Measurements from ENCODE around the gene TIMM17A.
A peak's percentile ranks its signal among the peaks of the same experiment; 100 is the strongest.
"Not testable (repeated sequence)": the region's sequence is repeated elsewhere in the genome, so short reads cannot be mapped to it uniquely, and the experiment has no call there.

TIMM17A gene

DNA sequence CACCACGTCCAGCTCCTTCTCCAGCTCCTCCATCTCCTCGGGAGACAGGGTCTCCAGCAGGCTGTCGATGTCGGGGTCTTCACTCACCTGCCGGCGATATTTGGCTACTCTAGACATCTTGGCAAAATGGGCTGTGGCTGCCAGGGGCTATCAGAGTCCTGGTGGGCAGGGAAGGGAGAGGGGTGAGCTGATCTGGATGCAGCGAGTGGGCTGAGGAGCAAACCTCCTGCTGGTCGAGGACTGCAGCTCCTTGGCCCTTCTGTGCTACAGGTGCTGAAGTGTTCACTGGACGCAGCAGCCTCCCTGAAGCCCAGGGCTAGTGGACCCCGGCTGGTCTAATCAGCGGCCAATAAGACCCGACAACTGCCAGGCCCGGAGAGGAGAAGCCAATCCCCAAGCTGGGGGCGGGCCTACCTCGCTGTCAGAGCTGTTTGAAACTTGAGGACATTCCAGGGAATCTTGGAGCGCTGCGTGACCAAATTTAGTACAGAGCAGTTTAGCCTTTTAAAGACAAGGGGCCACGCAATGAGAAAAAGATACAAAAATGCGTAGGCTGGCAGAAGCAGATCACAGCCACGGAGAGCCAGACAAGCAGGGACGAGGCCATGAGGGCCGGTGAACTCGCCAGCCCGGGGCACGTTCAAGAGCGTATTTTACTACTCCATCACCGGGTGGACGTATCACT lies 8.9 kb upstream of the TIMM17A start, which contains the start of gene LMOD1:
LMOD1 (minus strand) TSS at position 325 of the 685 bp plus-strand sequence; CDS start at position 117, 208 bp downstream.
- FAIRE-seq (no peak), DNase-seq (ENCODE audit: insufficient read length, low spot score) (no peak)
- TF ChIP-seq SPI1 (IDR thresholded peaks at IDR 0.05; ENCODE audit: low read depth, low read length) = no peak
- TF ChIP-seq POLR2A (IDR thresholded peaks at IDR 0.05; ENCODE audit: low read depth, low read length) = no peak
- TF ChIP-seq PAX5 (IDR thresholded peaks at IDR 0.05; ENCODE audit: insufficient read depth, low read length, severe bottlenecking) = no peak
- TF ChIP-seq POU2F2 (IDR thresholded peaks at IDR 0.05; ENCODE audit: low read depth, low read length) = no peak
- TF ChIP-seq TAF1 (IDR thresholded peaks at IDR 0.05; ENCODE audit: low read depth, low read length) = no peak
- TF ChIP-seq POLR2AphosphoS5 (IDR thresholded peaks at IDR 0.05; ENCODE audit: low read depth, low read length) = no peak

DNA sequence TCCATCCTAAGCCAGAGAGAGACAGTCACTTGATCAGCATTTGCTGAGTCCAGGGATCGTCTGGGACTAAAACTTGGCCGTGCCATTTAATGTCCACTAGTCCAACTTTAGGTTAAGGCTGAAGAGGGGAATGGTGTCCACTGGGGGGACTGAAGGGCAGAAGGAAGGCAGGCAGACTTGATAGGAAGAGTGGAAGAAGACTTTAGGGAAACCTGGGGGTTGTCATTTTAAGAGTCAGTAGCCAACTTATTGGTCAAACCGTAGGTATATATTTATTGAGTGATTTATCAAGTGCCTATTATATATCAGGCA lies 7.7 kb upstream of the TIMM17A start:
- FAIRE-seq (no peak), DNase-seq (ENCODE audit: insufficient read length, low spot score) (no peak)
- TF ChIP-seq POLR2A (IDR thresholded peaks at IDR 0.05; ENCODE audit: low read depth, low read length) (no peak), POU2F2 (IDR thresholded peaks at IDR 0.05; ENCODE audit: low read depth, low read length) (no peak), PAX5 (IDR thresholded peaks at IDR 0.05; ENCODE audit: insufficient read depth, low read length, severe bottlenecking) (no peak), TAF1 (IDR thresholded peaks at IDR 0.05; ENCODE audit: low read depth, low read length) (no peak)

DNA sequence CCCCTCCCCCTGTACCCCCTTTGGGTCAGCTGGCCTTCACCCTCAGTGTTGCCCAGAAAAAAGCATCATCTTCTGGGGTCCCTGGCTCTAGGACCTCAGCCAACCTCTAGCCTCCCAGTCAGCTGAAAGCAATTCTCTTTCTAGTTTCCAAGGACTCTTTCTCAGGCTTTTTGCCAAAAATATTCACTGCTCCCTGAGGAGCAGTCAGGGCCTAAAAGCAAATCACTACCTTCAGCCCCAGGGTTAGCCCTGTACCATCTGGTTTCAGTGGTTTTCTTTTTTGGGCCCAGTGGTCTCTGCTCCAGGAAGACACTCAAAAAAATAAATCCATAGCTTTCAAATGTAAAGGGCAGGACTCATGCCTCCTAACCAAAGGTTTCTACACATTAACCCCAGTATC lies 5.8 kb upstream of the TIMM17A start:
- DNase-seq (ENCODE audit: insufficient read length, low spot score) = no peak
- TF ChIP-seq POU2F2 (IDR thresholded peaks at IDR 0.05; ENCODE audit: low read depth, low read length) = no peak
- no peak for TF ChIP-seq TAF1 (IDR thresholded peaks at IDR 0.05; ENCODE audit: low read depth, low read length)
- no peak for TF ChIP-seq PAX5 (IDR thresholded peaks at IDR 0.05; ENCODE audit: insufficient read depth, low read length, severe bottlenecking)
- TF ChIP-seq SPI1 (IDR thresholded peaks at IDR 0.05; ENCODE audit: low read depth, low read length) = no peak
- no peak for TF ChIP-seq POLR2AphosphoS5 (IDR thresholded peaks at IDR 0.05; ENCODE audit: low read depth, low read length)
- no peak for TF ChIP-seq POLR2A (IDR thresholded peaks at IDR 0.05; ENCODE audit: low read depth, low read length)
- FAIRE-seq = no peak

DNA sequence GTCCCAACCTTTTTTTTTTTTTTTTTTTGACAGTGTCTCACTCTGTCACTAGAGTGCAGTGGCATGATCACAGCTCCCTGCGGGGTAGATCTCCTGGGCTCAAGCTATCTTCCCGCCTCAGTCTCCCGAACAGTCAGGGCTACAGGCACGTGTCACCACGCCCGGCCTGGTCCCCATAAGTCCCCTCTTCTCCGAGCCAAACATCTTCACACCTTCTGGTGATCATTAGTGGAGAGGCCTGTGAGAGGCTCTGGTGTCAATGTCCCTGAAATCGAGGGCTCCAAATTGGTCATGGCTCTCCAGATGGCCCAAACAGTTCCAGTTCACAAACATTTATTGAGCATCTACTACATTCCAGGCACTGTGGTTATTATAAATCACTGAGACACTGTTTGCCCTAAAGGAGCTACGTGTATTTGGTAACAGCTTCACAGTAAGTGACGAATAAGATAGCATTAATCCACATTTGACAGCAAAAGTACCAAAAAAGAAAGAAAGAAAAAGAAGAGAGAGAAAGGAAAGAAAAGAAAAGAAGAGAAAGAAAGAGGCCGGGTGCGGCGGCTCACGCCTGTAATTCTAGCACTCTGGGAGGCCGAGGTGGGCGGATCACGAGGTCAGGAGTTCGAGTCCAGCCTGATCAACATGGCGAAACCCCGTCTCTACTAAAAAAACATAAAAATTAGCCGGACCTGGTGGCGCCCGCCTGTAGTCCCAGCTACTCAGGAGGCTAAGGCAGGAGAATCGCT lies 867 bp upstream of the TIMM17A start:
- DNase-seq (ENCODE audit: insufficient read length, low spot score) = no peak
- TF ChIP-seq POLR2AphosphoS5 (IDR thresholded peaks at IDR 0.05; ENCODE audit: low read depth, low read length) (no peak), SPI1 (IDR thresholded peaks at IDR 0.05; ENCODE audit: low read depth, low read length) (no peak), POLR2A (IDR thresholded peaks at IDR 0.05; ENCODE audit: low read depth, low read length) (no peak), PAX5 (IDR thresholded peaks at IDR 0.05; ENCODE audit: insufficient read depth, low read length, severe bottlenecking) (no peak), POU2F2 (IDR thresholded peaks at IDR 0.05; ENCODE audit: low read depth, low read length) (no peak), TAF1 (IDR thresholded peaks at IDR 0.05; ENCODE audit: low read depth, low read length) (no peak)
- FAIRE-seq = no peak

DNA sequence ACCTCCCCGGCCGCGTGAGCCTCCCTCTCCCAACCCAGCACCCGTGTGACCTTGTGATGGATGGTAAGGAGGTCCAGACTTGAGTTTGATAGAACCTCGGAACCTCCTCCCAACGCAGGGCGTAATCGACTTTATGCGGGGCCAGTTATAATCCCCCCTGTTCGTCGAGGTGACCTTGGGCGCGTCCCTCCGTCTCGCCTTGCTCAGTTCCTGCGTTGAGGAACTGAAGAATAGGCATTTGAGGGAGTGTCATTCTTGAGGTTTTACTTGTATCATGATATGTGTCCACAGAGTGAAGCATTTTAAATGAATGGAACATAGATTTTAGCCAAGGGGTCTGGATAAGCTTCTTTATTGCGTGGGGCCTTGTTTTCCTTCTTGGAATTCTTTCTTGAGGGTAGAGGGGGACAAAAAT lies 433 bp downstream of the TIMM17A start:
- no peak for TF ChIP-seq TAF1 (IDR thresholded peaks at IDR 0.05; ENCODE audit: low read depth, low read length)
- no peak for TF ChIP-seq PAX5 (IDR thresholded peaks at IDR 0.05; ENCODE audit: insufficient read depth, low read length, severe bottlenecking)
- peak; percentile 19; the same call in 1 of the 2 replicates for TF ChIP-seq SPI1 (IDR thresholded peaks at IDR 0.05; ENCODE audit: low read depth, low read length)
- DNase-seq (ENCODE audit: insufficient read length, low spot score) (no peak), FAIRE-seq (peak; percentile 56)

DNA sequence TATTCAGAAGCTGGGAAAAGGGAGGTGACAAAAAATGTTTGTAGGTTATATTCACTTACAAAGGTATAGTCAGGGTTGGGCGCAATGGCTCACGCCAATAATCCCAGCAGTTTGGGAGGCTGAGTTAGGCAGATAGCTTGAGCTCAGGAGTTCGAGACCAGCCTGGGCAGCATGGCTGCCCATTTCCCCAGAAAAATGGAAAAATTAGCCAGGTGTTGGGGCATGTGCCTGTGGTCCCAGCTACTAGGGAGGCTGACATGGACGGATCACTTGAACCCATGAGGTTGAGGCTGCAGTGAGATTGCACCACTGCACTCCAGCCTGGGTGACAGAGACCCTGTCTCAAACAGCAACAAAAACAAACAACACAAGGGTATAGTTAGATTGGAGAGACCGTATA lies 3.0 kb downstream of the TIMM17A start:
- no peak for FAIRE-seq
- DNase-seq (ENCODE audit: insufficient read length, low spot score) = no peak
- TF ChIP-seq SPI1 (IDR thresholded peaks at IDR 0.05; ENCODE audit: low read depth, low read length) (no peak), TAF1 (IDR thresholded peaks at IDR 0.05; ENCODE audit: low read depth, low read length) (no peak)

DNA sequence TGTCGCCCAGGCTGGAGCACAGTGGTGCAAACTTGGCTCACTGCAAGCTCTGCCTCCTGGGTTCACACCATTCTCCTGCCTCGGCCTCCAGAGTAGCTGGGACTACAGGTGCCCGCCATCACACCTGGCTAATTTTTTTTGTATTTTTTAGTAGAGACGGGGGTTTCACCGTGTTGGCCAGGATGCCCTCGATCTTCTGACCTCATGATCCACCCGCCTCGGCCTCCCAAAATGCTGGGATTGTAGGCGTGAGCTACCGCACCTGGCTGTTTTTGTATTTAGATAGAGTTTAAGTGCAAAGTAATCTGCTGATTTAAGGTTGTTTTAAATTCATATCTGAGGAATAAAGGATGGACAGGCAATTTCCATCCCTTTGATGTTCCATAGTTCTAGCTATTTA lies 7.1 kb downstream of the TIMM17A start:
- FAIRE-seq; DNase-seq (ENCODE audit: insufficient read length, low spot score): not testable (repeated sequence)

DNA sequence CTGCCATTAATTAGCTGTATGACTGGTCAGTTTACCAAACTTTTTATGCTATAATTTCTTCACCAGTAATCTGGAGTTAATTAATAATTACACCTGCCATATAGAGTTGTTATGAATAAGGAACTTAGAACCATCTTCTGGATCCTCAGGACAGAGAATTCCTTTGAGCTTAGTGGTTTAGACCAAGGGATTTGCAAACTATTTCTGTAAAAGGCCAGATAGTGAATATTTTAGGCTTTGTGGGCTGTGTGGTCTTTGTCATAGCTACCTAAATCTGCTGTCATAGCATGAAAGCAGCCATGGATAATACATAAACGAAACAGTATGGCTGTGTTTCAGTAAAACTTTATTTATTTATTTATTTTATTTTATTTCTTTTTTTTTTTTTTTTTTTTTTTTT lies 9.0 kb downstream of the TIMM17A start:
- FAIRE-seq (no peak), DNase-seq (ENCODE audit: insufficient read length, low spot score) (no peak)
- no peak for TF ChIP-seq POLR2AphosphoS5 (IDR thresholded peaks at IDR 0.05; ENCODE audit: low read depth, low read length)
- no peak for TF ChIP-seq TAF1 (IDR thresholded peaks at IDR 0.05; ENCODE audit: low read depth, low read length)
- TF ChIP-seq POU2F2 (IDR thresholded peaks at IDR 0.05; ENCODE audit: low read depth, low read length) = no peak
- TF ChIP-seq PAX5 (IDR thresholded peaks at IDR 0.05; ENCODE audit: insufficient read depth, low read length, severe bottlenecking) = no peak
- no peak for TF ChIP-seq POLR2A (IDR thresholded peaks at IDR 0.05; ENCODE audit: low read depth, low read length)
- TF ChIP-seq SPI1 (IDR thresholded peaks at IDR 0.05; ENCODE audit: low read depth, low read length) = no peak

DNA sequence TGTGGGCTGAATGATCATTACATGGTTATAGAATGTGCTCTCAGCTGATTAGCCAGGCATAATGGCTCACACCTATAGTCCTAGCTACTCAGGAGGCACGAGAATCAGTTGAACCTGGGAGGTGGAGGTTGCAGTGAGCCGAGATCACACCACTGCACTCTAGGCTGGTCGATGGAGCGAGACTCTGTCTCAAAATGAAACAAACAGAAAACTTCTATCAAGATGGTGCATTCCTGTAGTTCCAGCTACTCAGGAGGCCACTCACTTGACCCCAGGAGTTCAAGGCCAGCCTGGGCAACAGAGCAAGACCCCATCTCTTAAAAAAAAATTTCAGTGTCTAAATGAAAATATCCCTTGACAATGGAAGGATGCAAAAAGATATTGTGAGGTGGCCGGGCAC lies 10.9 kb downstream of the TIMM17A start:
- FAIRE-seq (no peak), DNase-seq (ENCODE audit: insufficient read length, low spot score) (no peak)
- TF ChIP-seq TAF1 (IDR thresholded peaks at IDR 0.05; ENCODE audit: low read depth, low read length) (no peak), POLR2AphosphoS5 (IDR thresholded peaks at IDR 0.05; ENCODE audit: low read depth, low read length) (no peak), SPI1 (IDR thresholded peaks at IDR 0.05; ENCODE audit: low read depth, low read length) (no peak), POU2F2 (IDR thresholded peaks at IDR 0.05; ENCODE audit: low read depth, low read length) (no peak), PAX5 (IDR thresholded peaks at IDR 0.05; ENCODE audit: insufficient read depth, low read length, severe bottlenecking) (no peak), POLR2A (IDR thresholded peaks at IDR 0.05; ENCODE audit: low read depth, low read length) (no peak)

DNA sequence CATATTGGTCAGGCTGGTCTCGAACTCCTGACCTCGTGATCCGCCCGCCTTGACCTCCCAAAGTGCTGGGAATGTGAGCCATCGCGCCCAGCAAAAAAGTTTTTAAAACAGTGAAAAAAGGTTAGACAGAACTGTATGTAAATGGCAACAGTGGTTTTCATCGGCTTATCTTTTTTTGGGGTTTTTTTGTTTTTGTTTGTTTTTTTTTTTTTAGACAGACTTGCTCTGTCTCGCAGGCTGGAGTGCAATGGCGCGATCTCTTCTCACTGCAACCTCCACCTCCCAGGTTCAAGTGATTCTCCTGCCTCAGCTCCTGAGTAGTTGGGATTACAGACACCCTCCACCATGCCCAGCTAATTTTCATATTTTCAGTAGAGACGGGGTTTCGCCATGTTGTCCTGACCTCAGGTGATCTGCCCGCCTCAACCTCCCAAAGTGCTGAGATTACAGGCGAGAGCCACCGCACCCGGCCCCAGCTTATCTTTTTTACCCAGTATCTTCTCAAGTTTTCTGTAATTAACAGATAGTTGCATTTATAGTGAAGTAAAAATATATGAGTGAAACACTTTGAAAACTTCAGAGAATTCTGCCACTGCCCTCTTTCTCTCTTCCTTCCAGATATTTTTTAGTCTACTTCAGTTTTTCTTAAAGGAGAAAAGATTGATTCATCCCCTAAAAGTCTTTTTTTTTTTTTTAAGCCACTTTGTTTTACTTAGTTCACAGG lies 13.1 kb downstream of the TIMM17A start:
- no peak for FAIRE-seq

More for the DNA sequence above, 13.1 kb downstream of the TIMM17A start:
- TF ChIP-seq POU2F2 (IDR thresholded peaks at IDR 0.05; ENCODE audit: low read depth, low read length) (no peak), POLR2A (IDR thresholded peaks at IDR 0.05; ENCODE audit: low read depth, low read length) (no peak), POLR2AphosphoS5 (IDR thresholded peaks at IDR 0.05; ENCODE audit: low read depth, low read length) (no peak), PAX5 (IDR thresholded peaks at IDR 0.05; ENCODE audit: insufficient read depth, low read length, severe bottlenecking) (no peak), SPI1 (IDR thresholded peaks at IDR 0.05; ENCODE audit: low read depth, low read length) (no peak), TAF1 (IDR thresholded peaks at IDR 0.05; ENCODE audit: low read depth, low read length) (no peak)
- DNase-seq (ENCODE audit: insufficient read length, low spot score) = no peak

Data from GM12891 (cell line).